Right atrium auricular region (tissue), 2 donors: ENCODE measurements around the gene CLPX. TPM values are rescaled to one million over a fixed set of nuclear protein-coding genes. Genes with fewer than 3 reads are reported as not detected.

Experiments
- DNase-seq: peaks from one replicate; pipeline ENCODE4 v3.0.0-alpha.2; 2019; ENCODE audit warnings: low spot score
- H3K27ac ChIP-seq, 2 donors: fragments of 200-600 bp; sonication (generic); 1 replicate in 1 of 2; 2 replicates in 1 of 2; pipeline ENCODE4 v1.5.1; 2016 to 2019
- H3K27me3 ChIP-seq, 2 donors: fragments of 200-600 bp; sonication (generic); one replicate each; pipeline versions ENCODE4 v1.5.1 to v1.6.0; 2017 to 2019
- H3K36me3 ChIP-seq: fragments of 200-600 bp; sonication (generic); one replicate; pipeline ENCODE4 v1.5.1; 2016
- H3K4me1 ChIP-seq, 2 donors: fragments of 200-600 bp; sonication (generic); one replicate each; pipeline versions ENCODE4 v1.5.1 to v1.6.0; 2017 to 2019
- H3K4me3 ChIP-seq, 2 donors: fragments of 200-600 bp; sonication (generic); 1 replicate in 1 of 2; 2 replicates in 1 of 2; pipeline ENCODE4 v1.5.1; 2017 to 2019; ENCODE audit warnings: mild to moderate bottlenecking in 1 of 2, moderate library complexity in 1 of 2
- H3K9me3 ChIP-seq, 2 donors: fragments of 200-600 bp; sonication (generic); one replicate each; pipeline ENCODE4 v1.5.1; 2019
- CTCF ChIP-seq, 2 donors: fragments of 200-600 bp; sonication (generic); IDR thresholded peaks; one replicate each; pipeline ENCODE4 v1.5.1; 2019; ENCODE audit warnings: antibody characterized with exemption in 2 of 2
- total RNA-seq, 2 donors: library from RNA; depleted of rRNA; stranded (reverse); fragments of >200 nt; gene quantifications; one replicate each; pipeline ENCODE4 v1.1.0, GENCODE V29; 2016

CLPX gene
- total RNA-seq, 2 donors from 2014 or later, result 28.8 to 39.5 TPM

- Histone ChIP-seq H3K9me3 (no peaks in the 10 kb centered on the region), H3K4me1 (peaks cover 0 to 6% of the 10 kb centered on the region in 2 donors), H3K4me3 (no peak overlapping the region), H3K36me3 (peaks cover 67% of the 10 kb centered on the region), H3K27me3 (no peaks in the 10 kb centered on the region), H3K27ac (no peak overlapping the region)
- DNase-seq, result no peak
- no peak for TF ChIP-seq CTCF (IDR thresholded peaks at IDR 0.05)
Observed at GRCh38 chr15:65176056-65176455, 9.1 kb downstream of the CLPX start.

DNA sequence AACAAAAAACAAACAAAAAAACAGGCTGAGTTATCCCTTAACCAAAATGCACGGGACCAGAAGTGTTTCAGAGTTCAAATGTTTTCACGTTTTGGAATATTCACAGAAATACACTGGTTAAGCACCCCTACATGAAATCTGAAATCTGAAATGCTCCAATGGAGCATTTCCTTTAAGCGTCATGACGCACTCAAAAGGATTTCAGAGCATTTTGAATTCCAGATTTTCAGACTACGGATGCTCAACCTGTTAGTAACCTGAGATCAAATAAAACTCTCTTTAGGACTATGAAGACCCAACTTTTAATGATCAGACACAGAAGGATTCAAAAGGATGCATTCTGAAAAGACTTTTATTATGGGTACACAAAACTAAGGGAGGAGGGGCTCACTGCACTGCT is 9.6 kb downstream of the CLPX start:
- no peak for DNase-seq
- no peak overlapping the region for H3K4me3 ChIP-seq
- H3K27me3 ChIP-seq, result no peaks in the 10 kb centered on the region
- H3K9me3 ChIP-seq, result no peaks in the 10 kb centered on the region
- no peak for TF ChIP-seq CTCF (IDR thresholded peaks at IDR 0.05)
- peaks cover 0 to under 1% of the 10 kb centered on the region in 2 donors for H3K4me1 ChIP-seq
- H3K27ac ChIP-seq, result no peak overlapping the region
- H3K36me3 ChIP-seq, result peaks cover 67% of the 10 kb centered on the region

GRCh38 chr15:65174509-65174908 is 10.6 kb downstream of the CLPX start:
- no peak for TF ChIP-seq CTCF (IDR thresholded peaks at IDR 0.05)
- no peaks in the 10 kb centered on the region for H3K27me3 ChIP-seq
- no peak for DNase-seq
- H3K9me3 ChIP-seq, result no peaks in the 10 kb centered on the region
- H3K36me3 ChIP-seq, result peaks cover 71% of the 10 kb centered on the region
- no peak overlapping the region for H3K27ac ChIP-seq
- H3K4me1 ChIP-seq, result no peaks in the 10 kb centered on the region
- no peak overlapping the region for H3K4me3 ChIP-seq

GRCh38 chr15:65172531-65172930 is 12.6 kb downstream of the CLPX start:
- no peak for TF ChIP-seq CTCF (IDR thresholded peaks at IDR 0.05)
- no peak for DNase-seq
- H3K36me3 ChIP-seq, result peaks cover 51% of the 10 kb centered on the region
- no peaks in the 10 kb centered on the region for H3K27me3 ChIP-seq
- no peak overlapping the region for H3K27ac ChIP-seq
- H3K4me1 ChIP-seq, result no peaks in the 10 kb centered on the region
- no peak overlapping the region for H3K4me3 ChIP-seq
- H3K9me3 ChIP-seq, result no peaks in the 10 kb centered on the region

DNA sequence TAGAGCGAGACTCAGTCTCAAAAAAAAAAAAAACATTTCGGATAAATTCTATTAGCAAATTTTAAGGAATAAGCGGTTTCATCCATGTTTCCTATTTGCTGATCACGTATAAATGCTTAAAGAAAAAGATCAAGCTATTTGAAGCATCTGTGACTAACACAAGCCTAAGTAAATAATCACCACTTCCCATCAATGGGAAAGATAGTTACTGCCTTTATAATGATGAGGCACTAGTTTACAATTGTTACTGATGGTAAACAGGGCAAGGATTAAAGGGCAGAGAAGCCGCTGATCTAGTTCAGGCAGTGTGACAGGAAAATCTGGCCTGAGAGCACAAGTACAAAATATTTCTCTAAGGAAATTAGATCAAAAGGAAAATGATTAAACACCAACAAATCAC is 13.7 kb downstream of the CLPX start:
- DNase-seq, result no peak
- no peak overlapping the region for H3K27ac ChIP-seq
- H3K4me3 ChIP-seq, result no peak overlapping the region
- H3K27me3 ChIP-seq, result no peaks in the 10 kb centered on the region
- H3K4me1 ChIP-seq, result no peaks in the 10 kb centered on the region
- H3K36me3 ChIP-seq, result peaks cover 44% of the 10 kb centered on the region
- H3K9me3 ChIP-seq, result no peaks in the 10 kb centered on the region
- TF ChIP-seq CTCF (IDR thresholded peaks at IDR 0.05), result no peak

- Histone ChIP-seq H3K4me1 (no peaks in the 10 kb centered on the region), H3K9me3 (no peaks in the 10 kb centered on the region), H3K27ac (no peak overlapping the region), H3K36me3 (peaks cover 33% of the 10 kb centered on the region), H3K4me3 (no peak overlapping the region), H3K27me3 (no peaks in the 10 kb centered on the region)
- TF ChIP-seq CTCF (IDR thresholded peaks at IDR 0.05), result no peak
- DNase-seq, result no peak
Observed at GRCh38 chr15:65165875-65166274, 19.3 kb downstream of the CLPX start.
